ENCODE data around the gene P2RX1.

GRCh38 chr17:3884188-3884587, 32.1 kb downstream of the P2RX1 start:
- no peak for TF ChIP-seq GATA2 (IDR thresholded peaks at IDR 0.05; ENCODE audit: low read depth, low read length)
- no peak for TF ChIP-seq GATA3 (IDR thresholded peaks at IDR 0.05; ENCODE audit: low read depth, low read length)

Measured in SH-SY5Y (cell line).